DMS79 treated with DMSO at 0.1 percent for 48 hours (cell line): ENCODE results near the gene GCH1.

Experiments used
- DNase-seq: peaks from one replicate; lab custom pipeline; 2025; lab: John Stamatoyannopoulos, UW

Gene GCH1

GRCh38 chr14:54797556-54797955 is 105.1 kb downstream of the GCH1 start:
- no peak for DNase-seq

GRCh38 chr14:54796961-54797360 is 105.7 kb downstream of the GCH1 start:
- DNase-seq: no peak

- DNase-seq: no peak
Observed at GRCh38 chr14:54794796-54795195, 107.8 kb downstream of the GCH1 start.

- no peak for DNase-seq
Observed at GRCh38 chr14:54794159-54794558, 108.5 kb downstream of the GCH1 start.

- DNase-seq: no peak
Observed at GRCh38 chr14:54792288-54792687, 110.3 kb downstream of the GCH1 start.
